HEK293 (cell line): ENCODE measurements around the gene PES1.

Experiments
- CTCF ChIP-seq: fragments of 450-650 bp; formaldehyde crosslinking; IDR thresholded peaks from 2 replicates; pipeline ENCODE4 v1.5.1; 2016; ENCODE audit warnings: missing biosample characterization, missing genetic modification characterization
- FEZF1 ChIP-seq: fragments of 450-650 bp; formaldehyde crosslinking; IDR thresholded peaks from 2 replicates; pipeline ENCODE4 v1.5.1; 2016; ENCODE audit warnings: missing biosample characterization, missing genetic modification characterization
- KLF1 ChIP-seq: fragments of 450-650 bp; formaldehyde crosslinking; IDR thresholded peaks from 2 replicates; pipeline ENCODE4 v1.5.1; 2016; ENCODE audit warnings: missing biosample characterization, missing genetic modification characterization
- MEIS1 ChIP-seq: sonication (generic); formaldehyde crosslinking; IDR thresholded peaks from 2 replicates; pipeline ENCODE4 v1.8.1; 2022; ENCODE audit warnings: missing genetic modification reagents, mild to moderate bottlenecking, borderline replicate concordance
- MZF1 ChIP-seq: fragments of 450-650 bp; formaldehyde crosslinking; IDR thresholded peaks from 2 replicates; pipeline ENCODE4 v1.5.1; 2017; ENCODE audit warnings: missing biosample characterization, missing genetic modification characterization, borderline replicate concordance
- OSR2 ChIP-seq: fragments of 450-650 bp; formaldehyde crosslinking; IDR thresholded peaks from 2 replicates; pipeline ENCODE4 v1.5.1; 2016; ENCODE audit warnings: missing biosample characterization, missing genetic modification characterization
- OVOL3 ChIP-seq: fragments of 450-650 bp; formaldehyde crosslinking; IDR thresholded peaks from 2 replicates; pipeline ENCODE4 v1.5.1; 2016; ENCODE audit warnings: missing biosample characterization, missing genetic modification characterization
- REPIN1 ChIP-seq: fragments of 450-650 bp; formaldehyde crosslinking; IDR thresholded peaks from 2 replicates; pipeline ENCODE4 v1.5.1; 2017; ENCODE audit warnings: missing biosample characterization, missing genetic modification characterization, low read depth
- SALL2 ChIP-seq: fragments of 450-650 bp; formaldehyde crosslinking; IDR thresholded peaks from 2 replicates; pipeline ENCODE4 v1.5.0; 2017; ENCODE audit warnings: missing biosample characterization, mild to moderate bottlenecking, missing genetic modification characterization, borderline replicate concordance
- TCF7L2 ChIP-seq: IDR thresholded peaks from 2 replicates; pipeline ENCODE4 v1.6.1; 2011; ENCODE audit warnings: low read depth, mild to moderate bottlenecking, inconsistent platforms, low read length, moderate library complexity, borderline replicate concordance
- TRIM28 ChIP-seq: IDR thresholded peaks from 2 replicates; pipeline ENCODE4 v1.6.1; 2011; ENCODE audit warnings: low read length, control low read depth, borderline replicate concordance
- TSHZ1 ChIP-seq: fragments of 450-650 bp; formaldehyde crosslinking; IDR thresholded peaks from 2 replicates; pipeline ENCODE4 v1.5.1; 2016; ENCODE audit warnings: missing biosample characterization, missing genetic modification characterization, borderline replicate concordance
- ZNF10 ChIP-seq: fragments of 450-650 bp; formaldehyde crosslinking; IDR thresholded peaks from 2 replicates; pipeline ENCODE4 v1.5.1; 2017; ENCODE audit warnings: missing biosample characterization, missing genetic modification characterization
- ZNF138 ChIP-seq: fragments of 450-650 bp; formaldehyde crosslinking; IDR thresholded peaks from 2 replicates; pipeline ENCODE4 v1.5.1; 2016; ENCODE audit warnings: missing biosample characterization, missing genetic modification characterization, borderline replicate concordance
- ZNF248 ChIP-seq: fragments of 450-650 bp; formaldehyde crosslinking; IDR thresholded peaks from 2 replicates; pipeline ENCODE4 v1.5.1; 2017; ENCODE audit warnings: missing biosample characterization, missing genetic modification characterization
- ZNF266 ChIP-seq: fragments of 450-650 bp; formaldehyde crosslinking; IDR thresholded peaks from 2 replicates; pipeline ENCODE4 v1.5.1; 2016; ENCODE audit warnings: missing biosample characterization, missing genetic modification characterization, low read depth
- ZNF311 ChIP-seq: fragments of 450-650 bp; formaldehyde crosslinking; IDR thresholded peaks from 2 replicates; pipeline ENCODE4 v1.5.1; 2017; ENCODE audit warnings: missing biosample characterization, missing genetic modification characterization, borderline replicate concordance
- ZNF341 ChIP-seq: fragments of 450-650 bp; formaldehyde crosslinking; IDR thresholded peaks from 2 replicates; pipeline ENCODE4; 2016; ENCODE audit warnings: low read depth, missing biosample characterization, missing genetic modification characterization
- ZNF350 ChIP-seq: fragments of 450-650 bp; formaldehyde crosslinking; IDR thresholded peaks from 2 replicates; pipeline ENCODE4 v1.5.0; 2017; ENCODE audit warnings: missing biosample characterization, mild to moderate bottlenecking, missing genetic modification characterization
- ZNF391 ChIP-seq: fragments of 450-650 bp; formaldehyde crosslinking; IDR thresholded peaks from 2 replicates; pipeline ENCODE4 v1.5.1; 2016; ENCODE audit warnings: low read depth, missing biosample characterization, missing genetic modification characterization, borderline replicate concordance
- ZNF423 ChIP-seq: fragments of 450-650 bp; formaldehyde crosslinking; IDR thresholded peaks from 2 replicates; pipeline ENCODE4 v1.5.1; 2016; ENCODE audit warnings: missing biosample characterization, missing genetic modification characterization
- ZNF558 ChIP-seq: fragments of 450-650 bp; formaldehyde crosslinking; IDR thresholded peaks from 2 replicates; pipeline ENCODE4 v1.5.1; 2016; ENCODE audit warnings: missing biosample characterization, missing genetic modification characterization
- ZNF571 ChIP-seq: fragments of 450-650 bp; formaldehyde crosslinking; IDR thresholded peaks from 2 replicates; pipeline ENCODE4 v1.5.0; 2017; ENCODE audit warnings: missing biosample characterization, missing genetic modification characterization
- ZNF768 ChIP-seq: fragments of 450-650 bp; formaldehyde crosslinking; IDR thresholded peaks from 2 replicates; pipeline ENCODE4 v1.5.1; 2018; ENCODE audit warnings: missing biosample characterization, mild to moderate bottlenecking, missing genetic modification characterization
- ZNF792 ChIP-seq: fragments of 450-650 bp; formaldehyde crosslinking; IDR thresholded peaks from 2 replicates; pipeline ENCODE4 v1.5.1; 2016; ENCODE audit warnings: missing biosample characterization, missing genetic modification characterization
- ZNF830 ChIP-seq: fragments of 450-650 bp; IDR thresholded peaks from 2 replicates; pipeline ENCODE4 v1.5.0; 2018; ENCODE audit warnings: missing biosample characterization, missing genetic modification characterization, low read depth, mild to moderate bottlenecking, moderate library complexity
- ZXDB ChIP-seq: fragments of 450-650 bp; formaldehyde crosslinking; IDR thresholded peaks from 2 replicates; pipeline ENCODE4 v1.5.1; 2016; ENCODE audit warnings: missing biosample characterization, missing genetic modification characterization
- TF ChIP-seq, protein P1 (sequence below): fragments of 450-650 bp; formaldehyde crosslinking; IDR thresholded peaks from 2 replicates; pipeline ENCODE4 v1.5.1; 2017; ENCODE audit warnings: missing biosample characterization, mild to moderate bottlenecking, missing genetic modification characterization, moderate library complexity
- TF ChIP-seq, protein P2 (sequence below): fragments of 450-650 bp; formaldehyde crosslinking; IDR thresholded peaks from 2 replicates; pipeline ENCODE4; 2016; ENCODE audit warnings: missing biosample characterization, missing genetic modification characterization
- TF ChIP-seq, protein P3 (sequence below): fragments of 450-650 bp; formaldehyde crosslinking; IDR thresholded peaks from 2 replicates; pipeline ENCODE4 v1.5.1; 2016; ENCODE audit warnings: missing biosample characterization, missing genetic modification characterization

Gene PES1

DNA sequence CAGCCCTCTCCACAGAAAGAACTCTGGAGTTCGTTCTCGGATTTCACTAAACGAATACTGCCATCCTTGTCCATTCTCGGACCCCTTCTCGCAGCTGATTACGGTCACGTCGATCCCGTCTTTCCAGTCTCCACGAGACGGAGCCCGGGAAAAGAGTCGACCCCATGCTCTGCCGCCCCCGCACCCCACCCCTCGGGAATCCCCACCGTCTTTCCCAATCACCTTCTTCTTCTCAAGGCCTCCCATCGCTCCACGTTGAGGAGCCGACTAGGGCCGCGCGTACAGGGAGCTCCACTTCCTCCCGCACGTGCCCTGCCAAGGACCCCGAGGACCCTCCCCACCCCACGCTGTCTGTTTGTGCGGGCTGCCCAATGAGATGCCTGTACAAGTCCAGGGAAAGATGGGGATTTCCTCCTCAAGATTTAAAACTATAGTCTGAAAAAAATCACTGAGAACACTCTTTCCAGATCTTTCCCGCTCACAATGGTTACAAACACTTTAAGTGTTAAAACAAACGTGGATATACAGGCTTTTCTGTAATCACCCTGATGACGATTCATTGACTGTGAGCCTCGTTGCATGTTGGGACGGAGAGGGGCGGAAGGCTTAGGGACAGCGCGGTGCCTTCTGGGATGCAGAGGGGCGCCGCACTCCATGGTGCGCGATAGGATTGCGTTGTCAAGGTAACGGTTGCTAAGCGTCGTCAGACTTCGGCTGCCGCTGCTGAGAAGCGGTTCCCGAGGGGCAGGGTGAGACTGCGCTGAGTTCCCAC, at the start of gene PES1 (continued):
- TF ChIP-seq, protein P1, sequence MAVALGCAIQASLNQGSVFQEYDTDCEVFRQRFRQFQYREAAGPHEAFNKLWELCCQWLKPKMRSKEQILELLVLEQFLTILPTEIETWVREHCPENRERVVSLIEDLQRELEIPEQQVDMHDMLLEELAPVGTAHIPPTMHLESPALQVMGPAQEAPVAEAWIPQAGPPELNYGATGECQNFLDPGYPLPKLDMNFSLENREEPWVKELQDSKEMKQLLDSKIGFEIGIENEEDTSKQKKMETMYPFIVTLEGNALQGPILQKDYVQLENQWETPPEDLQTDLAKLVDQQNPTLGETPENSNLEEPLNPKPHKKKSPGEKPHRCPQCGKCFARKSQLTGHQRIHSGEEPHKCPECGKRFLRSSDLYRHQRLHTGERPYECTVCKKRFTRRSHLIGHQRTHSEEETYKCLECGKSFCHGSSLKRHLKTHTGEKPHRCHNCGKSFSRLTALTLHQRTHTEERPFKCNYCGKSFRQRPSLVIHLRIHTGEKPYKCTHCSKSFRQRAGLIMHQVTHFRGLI (tag by site-specific recombination): peak; percentile 65; the same call in 1 of the 2 replicates
- no peak for TF ChIP-seq MEIS1 (CRISPR knock-in tag)
- TF ChIP-seq ZNF391 (tag by site-specific recombination): no peak
- peak; percentile 93 for TF ChIP-seq ZXDB (tag by site-specific recombination)
- no peak for TF ChIP-seq ZNF138 (tag by site-specific recombination)
- TF ChIP-seq OVOL3: no peak
- no peak for TF ChIP-seq REPIN1 (tag by site-specific recombination)
- no peak; the same call in 1 of the 2 replicates for TF ChIP-seq ZNF558 (tag by site-specific recombination)
- TF ChIP-seq ZNF10 (tag by site-specific recombination): no peak
- TF ChIP-seq ZNF792: no peak
- TF ChIP-seq ZNF830: no peak
- TF ChIP-seq ZNF423 (tag by site-specific recombination): no peak
- no peak for TF ChIP-seq ZNF571 (tag by site-specific recombination)
- TF ChIP-seq MZF1 (tag by site-specific recombination): no peak
- TF ChIP-seq, protein P2, sequence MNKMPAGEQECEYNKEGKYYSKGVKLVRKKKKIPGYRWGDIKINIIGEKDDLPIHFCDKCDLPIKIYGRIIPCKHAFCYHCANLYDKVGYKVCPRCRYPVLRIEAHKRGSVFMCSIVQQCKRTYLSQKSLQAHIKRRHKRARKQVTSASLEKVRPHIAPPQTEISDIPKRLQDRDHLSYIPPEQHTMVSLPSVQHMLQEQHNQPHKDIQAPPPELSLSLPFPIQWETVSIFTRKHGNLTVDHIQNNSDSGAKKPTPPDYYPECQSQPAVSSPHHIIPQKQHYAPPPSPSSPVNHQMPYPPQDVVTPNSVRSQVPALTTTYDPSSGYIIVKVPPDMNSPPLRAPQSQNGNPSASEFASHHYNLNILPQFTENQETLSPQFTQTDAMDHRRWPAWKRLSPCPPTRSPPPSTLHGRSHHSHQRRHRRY (tag by site-specific recombination): no peak
- TF ChIP-seq, protein P3, sequence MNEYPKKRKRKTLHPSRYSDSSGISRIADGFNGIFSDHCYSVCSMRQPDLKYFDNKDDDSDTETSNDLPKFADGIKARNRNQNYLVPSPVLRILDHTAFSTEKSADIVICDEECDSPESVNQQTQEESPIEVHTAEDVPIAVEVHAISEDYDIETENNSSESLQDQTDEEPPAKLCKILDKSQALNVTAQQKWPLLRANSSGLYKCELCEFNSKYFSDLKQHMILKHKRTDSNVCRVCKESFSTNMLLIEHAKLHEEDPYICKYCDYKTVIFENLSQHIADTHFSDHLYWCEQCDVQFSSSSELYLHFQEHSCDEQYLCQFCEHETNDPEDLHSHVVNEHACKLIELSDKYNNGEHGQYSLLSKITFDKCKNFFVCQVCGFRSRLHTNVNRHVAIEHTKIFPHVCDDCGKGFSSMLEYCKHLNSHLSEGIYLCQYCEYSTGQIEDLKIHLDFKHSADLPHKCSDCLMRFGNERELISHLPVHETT (tag by site-specific recombination): peak; percentile 98
- TF ChIP-seq KLF1 (tag by site-specific recombination): 0 out of 2 replicates have a peak, but pooled peaks have one; percentile 8
- no peak for TF ChIP-seq OSR2 (tag by site-specific recombination)
- TF ChIP-seq FEZF1 (tag by site-specific recombination): no peak
- TF ChIP-seq TRIM28: no peak
- TF ChIP-seq SALL2: peak; percentile 84; the same call in 1 of the 2 replicates
- peak; percentile 46; the same call in 1 of the 2 replicates for TF ChIP-seq ZNF341
- no peak for TF ChIP-seq ZNF350 (tag by site-specific recombination)
- TF ChIP-seq TCF7L2: no peak
- no peak for TF ChIP-seq ZNF311 (tag by site-specific recombination)
- no peak for TF ChIP-seq TSHZ1 (tag by site-specific recombination)
- no peak for TF ChIP-seq ZNF248 (tag by site-specific recombination)
- no peak for TF ChIP-seq ZNF768 (tag by site-specific recombination)
- no peak for TF ChIP-seq CTCF (tag by site-specific recombination)
- TF ChIP-seq ZNF266 (tag by site-specific recombination): no peak
